Natural killer cell treated with Interleukin-12 subunit alpha and Interleukin-12 subunit beta and Interleukin-15 and Interleukin-18, amount 100 ng/mL, for 72 hours (primary cell): Measurements from ENCODE around the gene KCNQ1. TPM values are rescaled to one million over a fixed set of nuclear protein-coding genes. Genes with fewer than 3 reads are reported as not detected.

Experiments
- ATAC-seq, 2 donors: fragments of 150-1000 bp; cut with Tn5 transposase in 1 of 2; sonication (Bioruptor Pico), chemical (Tn5 transposase) in 1 of 2; 2 replicates each; pipeline ENCODE4 v1.10.0; 2021
- DNase-seq: peaks from one replicate; pipeline ENCODE4 v3.0.0; 2022; ENCODE audit warnings: low spot score
- H3K27ac Mint-ChIP-seq, 2 donors: 1 replicate in 1 of 2; 2 replicates in 1 of 2; pipeline ENCODE4 v1.8.0; 2022; ENCODE audit warnings: mixed read lengths in 2 of 2, mild to moderate bottlenecking in 1 of 2, moderate library complexity in 1 of 2
- H3K27me3 Mint-ChIP-seq, 2 donors: 1 replicate in 1 of 2; 2 replicates in 1 of 2; pipeline ENCODE4 v1.8.0; 2022; ENCODE audit warnings: mixed read lengths in 2 of 2
- H3K36me3 Mint-ChIP-seq: one replicate; pipeline ENCODE4 v1.8.0; 2022; ENCODE audit warnings: mixed read lengths
- H3K4me1 Mint-ChIP-seq, 2 donors: 1 replicate in 1 of 2; 2 replicates in 1 of 2; pipeline ENCODE4 v1.8.0; 2022; ENCODE audit warnings: low read depth in 2 of 2, mixed read lengths in 2 of 2, mild to moderate bottlenecking in 1 of 2
- H3K4me3 Mint-ChIP-seq: one replicate; pipeline ENCODE4 v1.8.0; 2022; ENCODE audit warnings: mixed read lengths
- H3K9me3 Mint-ChIP-seq: 2 replicates; pipeline ENCODE4 v1.8.0; 2022; ENCODE audit warnings: mixed read lengths
- total RNA-seq, 2 donors: library from RNA; stranded (reverse); gene quantifications; one replicate each; pipeline ENCODE4 v1.2.3, GENCODE V29; 2022

Gene KCNQ1
- total RNA-seq, 2 donors from 2014 or later, result 0.19 to 1.4 TPM

- ATAC-seq (no peak), DNase-seq (peak; percentile 47)
- no peaks in the 10 kb centered on the region for H3K27me3 Mint-ChIP-seq
- H3K4me1 Mint-ChIP-seq, result no peaks in the 10 kb centered on the region
- no peaks in the 10 kb centered on the region for H3K36me3 Mint-ChIP-seq
- H3K4me3 Mint-ChIP-seq, result no peak overlapping the region
- no peaks in the 10 kb centered on the region for H3K9me3 Mint-ChIP-seq
- no peak overlapping the region for H3K27ac Mint-ChIP-seq
Measured at GRCh38 chr11:2584812-2585565, 140.2 kb downstream of the KCNQ1 start.

GRCh38 chr11:2585566-2586086 lies 140.8 kb downstream of the KCNQ1 start:
- DNase-seq (no peak), ATAC-seq (no peak)
- Mint-ChIP-seq H3K9me3 (no peaks in the 10 kb centered on the region), H3K4me3 (no peak overlapping the region), H3K4me1 (no peaks in the 10 kb centered on the region), H3K36me3 (no peaks in the 10 kb centered on the region), H3K27me3 (no peaks in the 10 kb centered on the region), H3K27ac (no peak overlapping the region)

- no peaks in the 10 kb centered on the region for H3K9me3 Mint-ChIP-seq
- H3K27me3 Mint-ChIP-seq, result no peaks in the 10 kb centered on the region
- no peak for ATAC-seq
- H3K27ac Mint-ChIP-seq, result no peak overlapping the region
- H3K4me3 Mint-ChIP-seq, result no peak overlapping the region
- no peaks in the 10 kb centered on the region for H3K36me3 Mint-ChIP-seq
- no peaks in the 10 kb centered on the region for H3K4me1 Mint-ChIP-seq
- peak; percentile 50 for DNase-seq
Measured at GRCh38 chr11:2586087-2586792, 141.4 kb downstream of the KCNQ1 start.

- H3K4me3 Mint-ChIP-seq, result no peak overlapping the region
Measured at GRCh38 chr11:2586793-2587131, 142.0 kb downstream of the KCNQ1 start.

GRCh38 chr11:2587132-2587930 lies 142.5 kb downstream of the KCNQ1 start:
- peak; percentile 49 for DNase-seq
- H3K36me3 Mint-ChIP-seq, result no peaks in the 10 kb centered on the region
- ATAC-seq, result peak in 1 of 2 donors; percentile 2
- H3K27ac Mint-ChIP-seq, result no peak overlapping the region
- no peak overlapping the region for H3K4me3 Mint-ChIP-seq
- no peaks in the 10 kb centered on the region for H3K9me3 Mint-ChIP-seq
- H3K4me1 Mint-ChIP-seq, result no peaks in the 10 kb centered on the region
- no peaks in the 10 kb centered on the region for H3K27me3 Mint-ChIP-seq

More at GRCh38 chr11:2586793-2587131, 142.0 kb downstream of the KCNQ1 start:
- peak; percentile 39 for DNase-seq
- ATAC-seq, result no peak
- H3K4me1 Mint-ChIP-seq, result no peaks in the 10 kb centered on the region
- H3K27me3 Mint-ChIP-seq, result no peaks in the 10 kb centered on the region
- no peaks in the 10 kb centered on the region for H3K9me3 Mint-ChIP-seq
- H3K36me3 Mint-ChIP-seq, result no peaks in the 10 kb centered on the region
- no peak overlapping the region for H3K27ac Mint-ChIP-seq

- Mint-ChIP-seq H3K4me3 (no peak overlapping the region), H3K36me3 (no peaks in the 10 kb centered on the region), H3K27me3 (no peaks in the 10 kb centered on the region), H3K9me3 (no peaks in the 10 kb centered on the region), H3K27ac (no peak overlapping the region), H3K4me1 (no peaks in the 10 kb centered on the region)
- ATAC-seq, result no peak
- DNase-seq, result peak; percentile 57
Measured at GRCh38 chr11:2587976-2588748, 143.4 kb downstream of the KCNQ1 start.

GRCh38 chr11:2588809-2589537 lies 144.2 kb downstream of the KCNQ1 start:
- ATAC-seq (no peak), DNase-seq (no peak)
- no peak overlapping the region for H3K27ac Mint-ChIP-seq
- no peak overlapping the region for H3K4me3 Mint-ChIP-seq
- H3K27me3 Mint-ChIP-seq, result peaks cover 4% of the 10 kb centered on the region in 2 donors
- H3K4me1 Mint-ChIP-seq, result no peaks in the 10 kb centered on the region
- no peaks in the 10 kb centered on the region for H3K9me3 Mint-ChIP-seq
- H3K36me3 Mint-ChIP-seq, result no peaks in the 10 kb centered on the region

GRCh38 chr11:2589538-2589934 lies 144.7 kb downstream of the KCNQ1 start:
- H3K9me3 Mint-ChIP-seq, result no peaks in the 10 kb centered on the region
- H3K27ac Mint-ChIP-seq, result no peak overlapping the region
- DNase-seq, result no peak
- H3K4me1 Mint-ChIP-seq, result no peaks in the 10 kb centered on the region
- no peak overlapping the region for H3K4me3 Mint-ChIP-seq
- no peak for ATAC-seq
- peaks cover 9 to 10% of the 10 kb centered on the region in 2 donors for H3K27me3 Mint-ChIP-seq
- no peaks in the 10 kb centered on the region for H3K36me3 Mint-ChIP-seq

- H3K36me3 Mint-ChIP-seq, result no peaks in the 10 kb centered on the region
- DNase-seq, result no peak
- H3K27ac Mint-ChIP-seq, result no peak overlapping the region
Measured at GRCh38 chr11:2590131-2590964, 145.5 kb downstream of the KCNQ1 start.

GRCh38 chr11:2590965-2591754 lies 146.4 kb downstream of the KCNQ1 start:
- no peak for DNase-seq
- ATAC-seq, result no peak
- H3K27me3 Mint-ChIP-seq, result peaks cover 15 to 22% of the 10 kb centered on the region in 2 donors
- no peak overlapping the region for H3K4me3 Mint-ChIP-seq
- H3K36me3 Mint-ChIP-seq, result no peaks in the 10 kb centered on the region
- no peak overlapping the region for H3K27ac Mint-ChIP-seq
- H3K9me3 Mint-ChIP-seq, result no peaks in the 10 kb centered on the region
- no peaks in the 10 kb centered on the region for H3K4me1 Mint-ChIP-seq

More at GRCh38 chr11:2590131-2590964, 145.5 kb downstream of the KCNQ1 start:
- no peaks in the 10 kb centered on the region for H3K4me1 Mint-ChIP-seq
- no peak for ATAC-seq
- peaks cover 12 to 14% of the 10 kb centered on the region in 2 donors for H3K27me3 Mint-ChIP-seq
- H3K4me3 Mint-ChIP-seq, result no peak overlapping the region
- H3K9me3 Mint-ChIP-seq, result no peaks in the 10 kb centered on the region

- no peaks in the 10 kb centered on the region for H3K4me1 Mint-ChIP-seq
- peaks cover 18 to 27% of the 10 kb centered on the region in 2 donors for H3K27me3 Mint-ChIP-seq
- ATAC-seq (no peak), DNase-seq (no peak)
- no peaks in the 10 kb centered on the region for H3K36me3 Mint-ChIP-seq
- H3K9me3 Mint-ChIP-seq, result no peaks in the 10 kb centered on the region
- no peak overlapping the region for H3K4me3 Mint-ChIP-seq
- no peak overlapping the region for H3K27ac Mint-ChIP-seq
Measured at GRCh38 chr11:2591805-2592204, 147.0 kb downstream of the KCNQ1 start.
